Suprapubic skin (tissue), 4 donors: ENCODE results near the gene PC. TPM values are rescaled to one million over a fixed set of nuclear protein-coding genes. Genes with fewer than 3 reads are reported as not detected.
"Not testable (repeated sequence)": the region's sequence is repeated elsewhere in the genome, so short reads cannot be mapped to it uniquely, and the experiment has no call there.

Source experiments
- DNase-seq, 2 donors: peaks; one replicate each; pipeline ENCODE4 v3.0.0-alpha.2; 2019; ENCODE audit warnings: low spot score in 2 of 2
- H3K27ac ChIP-seq: fragments of 200-600 bp; sonication (generic); one replicate; pipeline ENCODE4 v1.5.1; 2019
- H3K27me3 ChIP-seq: fragments of 200-600 bp; sonication (generic); one replicate; pipeline ENCODE4 v1.5.1; 2019
- H3K36me3 ChIP-seq: fragments of 200-600 bp; sonication (generic); one replicate; pipeline ENCODE4 v1.5.1; 2019
- H3K4me1 ChIP-seq: fragments of 200-600 bp; sonication (generic); one replicate; pipeline ENCODE4 v1.5.1; 2019
- H3K4me3 ChIP-seq: fragments of 200-600 bp; sonication (generic); one replicate; pipeline ENCODE4 v1.5.1; 2019; ENCODE audit warnings: mild to moderate bottlenecking
- H3K9me3 ChIP-seq: fragments of 200-600 bp; sonication (generic); one replicate; pipeline ENCODE4 v1.5.1; 2019
- EP300 ChIP-seq: sonication (generic); formaldehyde crosslinking; IDR thresholded peaks from one replicate; pipeline ENCODE4 v1.6.1; 2017; ENCODE audit warnings: antibody characterized with exemption
- POLR2A ChIP-seq, 2 donors: fragments of 450-650 bp; IDR thresholded peaks; one replicate each; pipeline ENCODE4 v1.6.1; 2017; ENCODE audit warnings: antibody characterized with exemption in 2 of 2, mild to moderate bottlenecking in 2 of 2, moderate library complexity in 2 of 2
- POLR2AphosphoS5 ChIP-seq, 3 donors: sonication (generic); formaldehyde crosslinking; IDR thresholded peaks; one replicate each; pipeline ENCODE4 v1.6.1; 2017; ENCODE audit warnings: antibody characterized with exemption in 3 of 3
- WGBS: methylation state at CpG from one replicate; pipeline ENCODE4 v1.1.5; 2018; 5-methylcytosine and 5-hydroxymethylcytosine counted together
- total RNA-seq, 4 donors: library from RNA; depleted of rRNA; stranded (reverse); fragments of >200 nt; gene quantifications; one replicate each; pipeline ENCODE4 v1.1.0, GENCODE V29; 2016
- TF ChIP-seq, protein P1 (sequence below), 2 donors: fragments of 200-600 bp in 1 of 2; fragments of 450-650 bp in 1 of 2; sonication (generic) in 1 of 2; IDR thresholded peaks; one replicate each; pipeline ENCODE4 v1.5.1; 2016 to 2019; ENCODE audit warnings: antibody characterized with exemption in 2 of 2, mild to moderate bottlenecking in 1 of 2, moderate library complexity in 1 of 2

The PC gene
- total RNA-seq, 4 donors from 2014 or later, result 10.8 to 25.4 (median 13.9) TPM

DNA sequence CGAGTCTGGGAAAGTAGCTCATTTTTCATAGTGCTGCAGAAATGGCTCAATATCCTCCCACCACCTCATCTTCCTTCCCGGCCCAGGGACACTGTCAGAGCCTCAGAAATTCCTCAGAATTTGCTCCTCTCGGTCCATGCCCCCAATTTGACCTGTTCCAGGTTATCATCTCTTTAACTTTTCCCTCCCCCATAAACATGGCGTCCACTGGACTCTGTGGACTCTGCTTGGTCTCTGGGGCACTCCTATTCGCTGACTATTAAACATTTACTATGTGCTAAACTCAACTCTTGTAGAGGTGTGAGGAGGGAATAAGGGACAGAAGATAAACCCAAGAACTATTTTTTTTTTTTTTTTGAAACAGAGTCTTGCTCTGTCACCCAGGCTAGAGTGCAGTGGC lies 8.2 kb upstream of the PC start:
- no peak overlapping the region for H3K4me3 ChIP-seq
- peaks cover 8% of the 10 kb centered on the region for H3K4me1 ChIP-seq
- TF ChIP-seq POLR2A (IDR thresholded peaks at IDR 0.05) (no peak), EP300 (no peak), POLR2AphosphoS5 (IDR thresholded peaks at IDR 0.05) (no peak)
- TF ChIP-seq, protein P1, sequence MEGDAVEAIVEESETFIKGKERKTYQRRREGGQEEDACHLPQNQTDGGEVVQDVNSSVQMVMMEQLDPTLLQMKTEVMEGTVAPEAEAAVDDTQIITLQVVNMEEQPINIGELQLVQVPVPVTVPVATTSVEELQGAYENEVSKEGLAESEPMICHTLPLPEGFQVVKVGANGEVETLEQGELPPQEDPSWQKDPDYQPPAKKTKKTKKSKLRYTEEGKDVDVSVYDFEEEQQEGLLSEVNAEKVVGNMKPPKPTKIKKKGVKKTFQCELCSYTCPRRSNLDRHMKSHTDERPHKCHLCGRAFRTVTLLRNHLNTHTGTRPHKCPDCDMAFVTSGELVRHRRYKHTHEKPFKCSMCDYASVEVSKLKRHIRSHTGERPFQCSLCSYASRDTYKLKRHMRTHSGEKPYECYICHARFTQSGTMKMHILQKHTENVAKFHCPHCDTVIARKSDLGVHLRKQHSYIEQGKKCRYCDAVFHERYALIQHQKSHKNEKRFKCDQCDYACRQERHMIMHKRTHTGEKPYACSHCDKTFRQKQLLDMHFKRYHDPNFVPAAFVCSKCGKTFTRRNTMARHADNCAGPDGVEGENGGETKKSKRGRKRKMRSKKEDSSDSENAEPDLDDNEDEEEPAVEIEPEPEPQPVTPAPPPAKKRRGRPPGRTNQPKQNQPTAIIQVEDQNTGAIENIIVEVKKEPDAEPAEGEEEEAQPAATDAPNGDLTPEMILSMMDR (IDR thresholded peaks at IDR 0.05), result no peak
- DNase-seq, result no peak
- no peaks in the 10 kb centered on the region for H3K9me3 ChIP-seq
- H3K27ac ChIP-seq, result no peak overlapping the region
- H3K27me3 ChIP-seq, result no peaks in the 10 kb centered on the region
- 83% methylated on average over 5 of the region's 5 CpGs for WGBS
- H3K36me3 ChIP-seq, result no peaks in the 10 kb centered on the region

DNA sequence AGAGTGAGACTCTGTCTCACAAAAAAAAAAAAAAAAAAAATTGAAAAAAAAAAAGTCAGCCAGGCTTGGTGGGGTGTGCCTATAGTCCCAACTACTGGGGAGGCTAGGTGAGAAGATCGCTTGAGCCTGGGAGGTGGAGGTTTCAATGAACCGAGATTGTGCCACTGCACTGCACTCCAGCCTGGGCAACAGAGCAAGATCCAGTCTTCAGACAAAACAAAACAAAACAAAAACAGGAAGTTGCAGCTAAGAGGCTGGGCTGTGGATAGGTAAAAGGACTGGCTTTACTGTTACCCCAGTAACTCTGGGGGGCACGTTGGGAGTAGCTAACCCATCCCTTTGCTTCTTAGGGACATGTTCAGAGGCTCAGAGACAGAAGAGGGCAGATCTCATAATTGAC lies 6.3 kb upstream of the PC start:
- WGBS, result 75% methylated on average over 3 of the region's 3 CpGs
- no peak for DNase-seq
- Histone ChIP-seq H3K27ac (no peak overlapping the region), H3K27me3 (no peaks in the 10 kb centered on the region), H3K4me3 (no peak overlapping the region), H3K9me3 (no peaks in the 10 kb centered on the region), H3K4me1 (peaks cover 3% of the 10 kb centered on the region), H3K36me3 (no peaks in the 10 kb centered on the region)
- no peak for TF ChIP-seq POLR2A (IDR thresholded peaks at IDR 0.05)
- no peak for TF ChIP-seq POLR2AphosphoS5 (IDR thresholded peaks at IDR 0.05)
- TF ChIP-seq EP300, result no peak
- TF ChIP-seq, protein P1 (IDR thresholded peaks at IDR 0.05), result no peak

DNA sequence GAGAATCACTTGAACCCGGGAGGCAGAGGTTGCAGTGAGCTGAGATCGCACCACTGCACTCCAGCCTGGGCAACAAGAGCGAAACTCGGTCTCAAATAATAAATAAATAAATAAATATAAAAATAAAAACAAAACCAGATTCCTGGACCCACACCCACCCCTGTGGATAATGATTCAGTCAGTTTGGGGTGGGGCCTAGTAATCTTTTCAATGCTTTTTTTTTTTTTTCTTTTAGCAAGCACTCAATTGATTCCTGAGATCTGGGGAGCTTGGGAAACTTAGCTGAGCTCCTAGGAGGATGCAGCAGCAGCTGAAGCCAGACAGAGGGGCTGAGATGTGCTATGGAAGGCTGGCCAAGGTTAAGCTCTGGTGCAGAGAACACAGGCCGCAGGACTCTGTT lies 4.6 kb upstream of the PC start:
- TF ChIP-seq POLR2AphosphoS5 (IDR thresholded peaks at IDR 0.05) (no peak), EP300 (no peak), POLR2A (IDR thresholded peaks at IDR 0.05) (no peak)
- TF ChIP-seq, protein P1 (IDR thresholded peaks at IDR 0.05), result no peak
- WGBS, result 73% methylated on average over 5 of the region's 5 CpGs

DNA sequence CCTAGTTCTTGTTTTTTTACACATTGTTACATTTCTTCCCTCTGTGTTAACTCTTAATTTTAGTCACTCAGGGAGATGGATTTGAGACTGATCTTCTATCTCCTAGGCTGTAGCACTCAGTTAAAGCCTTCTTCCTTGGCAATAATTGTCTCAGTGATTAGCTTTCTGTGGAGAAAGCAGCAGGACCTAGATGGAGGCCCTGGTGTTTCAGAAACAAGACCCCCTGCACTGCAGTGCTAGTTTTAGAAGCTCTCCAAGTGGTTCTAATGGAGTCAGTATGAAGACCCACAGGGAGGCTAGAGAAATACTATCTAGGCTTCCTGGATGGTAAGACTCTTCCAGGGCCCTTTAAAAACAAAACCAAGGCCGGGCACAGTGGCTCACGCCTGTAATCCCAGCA lies 4.1 kb upstream of the PC start:
- Histone ChIP-seq H3K27me3 (no peaks in the 10 kb centered on the region), H3K27ac (no peak overlapping the region), H3K9me3 (no peaks in the 10 kb centered on the region), H3K4me3 (no peak overlapping the region), H3K36me3 (no peaks in the 10 kb centered on the region), H3K4me1 (peaks cover 22% of the 10 kb centered on the region)
- TF ChIP-seq EP300, result no peak
- TF ChIP-seq, protein P1 (IDR thresholded peaks at IDR 0.05), result no peak
- TF ChIP-seq POLR2A (IDR thresholded peaks at IDR 0.05), result no peak
- no peak for TF ChIP-seq POLR2AphosphoS5 (IDR thresholded peaks at IDR 0.05)
- no peak for DNase-seq
- WGBS, result 92% methylated on average over 2 of the region's 2 CpGs

More for the DNA sequence above, 4.6 kb upstream of the PC start:
- no peaks in the 10 kb centered on the region for H3K36me3 ChIP-seq
- H3K27me3 ChIP-seq, result no peaks in the 10 kb centered on the region
- H3K4me3 ChIP-seq, result no peak overlapping the region
- H3K4me1 ChIP-seq, result peaks cover 16% of the 10 kb centered on the region
- no peak for DNase-seq
- no peaks in the 10 kb centered on the region for H3K9me3 ChIP-seq
- H3K27ac ChIP-seq, result no peak overlapping the region

DNA sequence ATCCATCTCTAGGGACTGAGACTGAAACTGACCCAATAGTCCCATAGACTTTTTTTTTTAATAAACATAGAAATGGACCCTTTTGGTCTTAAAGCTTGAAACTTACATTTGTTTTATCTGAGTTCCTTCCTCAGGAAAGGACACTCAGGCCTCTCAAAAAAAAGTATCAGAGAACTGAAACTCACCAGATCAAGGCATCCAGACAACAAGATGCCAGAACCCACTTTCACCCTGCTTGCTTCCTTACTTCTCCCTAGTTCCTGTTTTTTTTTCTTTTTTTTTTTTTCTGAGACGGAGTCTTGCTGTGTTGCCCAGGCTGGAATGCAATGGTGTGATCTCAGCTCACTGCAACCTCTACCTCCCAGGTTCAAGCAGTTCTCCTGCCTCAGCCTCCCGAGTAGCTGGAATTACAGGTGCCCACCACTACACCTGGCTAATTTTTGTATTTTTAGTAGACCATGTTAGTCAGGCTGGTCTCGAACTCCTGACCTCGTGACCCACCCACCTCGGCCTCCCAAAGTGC lies 3.6 kb upstream of the PC start:
- DNase-seq, H3K4me3 ChIP-seq, H3K9me3 ChIP-seq, H3K27me3 ChIP-seq, H3K36me3 ChIP-seq, H3K27ac ChIP-seq: not testable (repeated sequence)
- peaks cover 26% of the 10 kb centered on the region for H3K4me1 ChIP-seq
- 90% methylated on average over 5 of the region's 5 CpGs for WGBS

DNA sequence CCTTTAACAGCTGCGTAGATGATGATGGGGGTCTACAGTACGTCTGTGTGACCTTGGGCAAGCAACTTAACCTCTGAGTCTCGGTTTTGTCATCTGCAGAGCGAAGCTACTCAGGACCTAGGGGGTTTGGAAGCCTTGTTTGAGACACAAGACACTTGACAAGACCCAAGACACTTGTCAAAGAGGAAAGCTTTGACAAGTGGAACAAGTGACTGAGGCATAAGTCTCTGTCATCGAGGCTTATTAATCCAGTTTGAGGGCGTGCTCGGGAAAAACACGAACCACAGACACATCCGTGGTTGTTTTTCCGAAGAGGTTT lies 732 bp upstream of the PC start:
- WGBS, result 28% methylated on average over 9 of the region's 10 CpGs
- peak overlapping the region; percentile 53 for H3K27ac ChIP-seq

More for the DNA sequence above, 732 bp upstream of the PC start:
- Histone ChIP-seq H3K4me1 (peaks cover 26% of the 10 kb centered on the region), H3K27me3 (no peaks in the 10 kb centered on the region), H3K4me3 (peak overlapping the region; percentile 86), H3K9me3 (no peaks in the 10 kb centered on the region), H3K36me3 (no peaks in the 10 kb centered on the region)
- no peak for TF ChIP-seq POLR2AphosphoS5 (IDR thresholded peaks at IDR 0.05)
- TF ChIP-seq, protein P1 (IDR thresholded peaks at IDR 0.05), result no peak
- TF ChIP-seq EP300, result no peak
- TF ChIP-seq POLR2A (IDR thresholded peaks at IDR 0.05), result no peak
- DNase-seq, result no peak
